RWPE1 (cell line): Measurements from ENCODE around the gene ASPSCR1.

Experiments used
- CTCF ChIA-PET: fragments of 350-600 bp; sonication (Branson Sonifier 250); formaldehyde crosslinking; extraction: SDS; loops from one replicate; lab custom pipeline; 2021; lab: Yijun Ruan, JAX
- POLR2A ChIA-PET: fragments of 400-600 bp; formaldehyde crosslinking; extraction: SDS; loops from one replicate; lab custom pipeline; 2020; ENCODE audit warnings: antibody characterized with exemption; ENCODE audit not compliant: low non-redundant PET; lab: Yijun Ruan, JAX
- DNase-seq: peaks from one replicate; pipeline ENCODE4 v3.0.0; 2012; ENCODE audit warnings: low spot score
- H3K27ac ChIP-seq: fragments of 450-650 bp; 2 replicates; pipeline ENCODE4 v1.5.1; 2017
- TF ChIP-seq, protein P1 (sequence below): fragments of 450-650 bp; conservative IDR thresholded peaks from 2 replicates; pipeline ENCODE4 v1.5.1; 2017; ENCODE audit warnings: low read depth, mild to moderate bottlenecking

ASPSCR1 gene

GRCh38 chr17:82054351-82055022 lies 77.1 kb downstream of the ASPSCR1 start:
- POLR2A ChIA-PET, result no interaction called here
- CTCF ChIA-PET, result interaction anchor here (1.0 to 2.0 kb wide), 2 partner anchors 22 to 24 kb away, joined by 3 to 5 read pairs; no protein-coding TSS in a partner anchor
- H3K27ac ChIP-seq, result peak overlapping the region; percentile 79
- TF ChIP-seq, protein P1, sequence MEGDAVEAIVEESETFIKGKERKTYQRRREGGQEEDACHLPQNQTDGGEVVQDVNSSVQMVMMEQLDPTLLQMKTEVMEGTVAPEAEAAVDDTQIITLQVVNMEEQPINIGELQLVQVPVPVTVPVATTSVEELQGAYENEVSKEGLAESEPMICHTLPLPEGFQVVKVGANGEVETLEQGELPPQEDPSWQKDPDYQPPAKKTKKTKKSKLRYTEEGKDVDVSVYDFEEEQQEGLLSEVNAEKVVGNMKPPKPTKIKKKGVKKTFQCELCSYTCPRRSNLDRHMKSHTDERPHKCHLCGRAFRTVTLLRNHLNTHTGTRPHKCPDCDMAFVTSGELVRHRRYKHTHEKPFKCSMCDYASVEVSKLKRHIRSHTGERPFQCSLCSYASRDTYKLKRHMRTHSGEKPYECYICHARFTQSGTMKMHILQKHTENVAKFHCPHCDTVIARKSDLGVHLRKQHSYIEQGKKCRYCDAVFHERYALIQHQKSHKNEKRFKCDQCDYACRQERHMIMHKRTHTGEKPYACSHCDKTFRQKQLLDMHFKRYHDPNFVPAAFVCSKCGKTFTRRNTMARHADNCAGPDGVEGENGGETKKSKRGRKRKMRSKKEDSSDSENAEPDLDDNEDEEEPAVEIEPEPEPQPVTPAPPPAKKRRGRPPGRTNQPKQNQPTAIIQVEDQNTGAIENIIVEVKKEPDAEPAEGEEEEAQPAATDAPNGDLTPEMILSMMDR, result no peak
- no peak for DNase-seq

- POLR2A ChIA-PET, result no interaction called here
- H3K27ac ChIP-seq, result peak overlapping the region; percentile 79
- DNase-seq, result no peak
- TF ChIP-seq, protein P1, result no peak
- CTCF ChIA-PET, result interaction anchor here (1.0 kb wide), 1 partner anchor 21 kb away, joined by 3 read pairs; no protein-coding TSS in a partner anchor
These were observed 77.9 kb downstream of the ASPSCR1 start for GRCh38 chr17:82055023-82055964.

DNA sequence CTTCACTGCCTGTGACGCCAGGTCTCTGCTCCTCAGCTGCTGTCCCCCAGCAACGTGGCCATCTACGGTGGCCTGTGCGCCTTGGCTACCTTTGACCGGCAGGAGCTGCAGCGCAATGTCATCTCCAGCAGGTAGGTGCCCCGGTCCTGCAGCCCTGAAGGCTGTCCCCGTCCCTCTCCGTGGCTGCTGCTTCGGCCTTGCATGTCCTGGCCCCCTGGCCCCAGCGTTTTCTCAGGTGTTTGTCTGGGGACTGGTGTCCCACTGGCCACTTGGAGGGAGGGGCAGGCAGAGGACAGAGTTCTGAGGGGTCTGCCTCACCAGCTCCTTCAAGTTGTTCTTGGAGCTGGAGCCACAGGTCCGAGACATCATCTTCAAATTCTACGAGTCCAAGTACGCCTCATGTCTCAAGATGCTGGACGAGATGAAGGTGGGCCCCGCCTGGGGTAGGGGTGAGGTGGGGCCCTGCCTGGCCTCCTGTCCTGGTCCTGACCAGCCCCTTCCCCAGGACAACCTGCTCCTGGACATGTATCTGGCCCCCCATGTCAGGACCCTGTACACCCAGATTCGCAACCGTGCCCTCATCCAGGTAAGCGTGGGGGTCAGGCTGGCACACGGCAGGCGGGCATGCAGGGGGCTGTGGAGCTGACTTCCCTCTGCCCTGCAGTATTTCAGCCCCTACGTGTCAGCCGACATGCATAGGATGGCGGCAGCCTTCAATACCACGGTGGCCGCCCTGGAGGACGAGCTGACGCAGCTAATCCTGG lies 78.7 kb downstream of the ASPSCR1 start:
- POLR2A ChIA-PET, result no interaction called here
- CTCF ChIA-PET, result interaction anchor here (1.0 kb wide), 1 partner anchor 20 kb away, joined by 3 read pairs; no protein-coding TSS in a partner anchor
- TF ChIP-seq, protein P1, result no peak
- no peak for DNase-seq
- H3K27ac ChIP-seq, result peak overlapping the region; percentile 79

DNA sequence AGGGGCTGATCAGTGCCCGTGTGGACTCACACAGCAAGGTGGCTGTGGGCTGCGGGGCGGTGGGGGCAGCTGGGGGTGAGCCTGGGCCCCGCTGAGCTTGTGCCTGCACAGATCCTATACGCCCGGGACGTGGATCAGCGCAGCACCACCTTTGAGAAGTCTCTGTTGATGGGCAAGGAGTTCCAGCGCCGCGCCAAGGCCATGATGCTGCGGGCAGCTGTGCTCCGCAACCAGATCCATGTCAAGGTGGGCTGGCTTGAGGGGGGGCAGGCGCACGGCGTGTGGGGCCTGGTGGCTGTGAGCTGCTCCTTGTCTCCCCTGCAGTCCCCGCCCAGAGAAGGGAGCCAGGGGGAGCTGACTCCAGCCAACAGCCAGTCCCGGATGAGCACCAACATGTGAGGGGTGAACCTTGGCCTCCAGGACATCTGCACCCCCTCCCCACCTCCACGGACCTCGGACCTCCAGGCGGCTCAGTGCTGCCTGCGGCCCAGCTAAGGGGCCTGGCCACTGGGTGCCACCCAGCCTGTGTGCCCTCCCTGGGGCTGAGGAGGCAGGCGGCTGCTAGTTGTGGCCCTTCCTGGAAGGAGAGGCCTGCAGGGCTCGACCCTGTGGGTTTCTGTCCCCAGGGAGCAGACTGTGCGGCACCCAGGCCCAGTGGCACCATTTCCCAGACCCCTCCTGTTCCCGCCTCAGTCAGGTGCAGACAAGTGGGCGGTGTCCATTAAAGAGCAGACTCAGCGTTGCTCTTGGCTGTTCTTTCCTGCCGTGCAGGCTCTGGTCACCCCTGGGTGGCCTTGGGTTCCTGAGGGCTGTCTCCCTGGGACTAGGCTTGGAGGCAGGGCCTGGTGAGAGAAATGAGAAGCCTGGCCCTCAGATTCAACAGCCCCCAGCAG lies 79.5 kb downstream of the ASPSCR1 start:
- ChIA-PET CTCF (no interaction called here), POLR2A (no interaction called here)
- DNase-seq, result no peak
- TF ChIP-seq, protein P1, result no peak
- H3K27ac ChIP-seq, result peak overlapping the region; percentile 79

- CTCF ChIA-PET, result no interaction called here
- TF ChIP-seq, protein P1, result no peak
- DNase-seq, result no peak
- POLR2A ChIA-PET, result no interaction called here
- H3K27ac ChIP-seq, result peak overlapping the region; percentile 79
These were observed 80.9 kb downstream of the ASPSCR1 start for GRCh38 chr17:82058230-82058854.
